Ovary (tissue), 1 donor: ENCODE measurements around the gene KCNE5.

ENCODE experiments used
- EP300 ChIP-seq: sonication (generic); formaldehyde crosslinking; IDR thresholded peaks from one replicate; pipeline ENCODE4 v1.6.1; 2017; ENCODE audit warnings: antibody characterized with exemption
- POLR2A ChIP-seq: fragments of 450-650 bp; IDR thresholded peaks from one replicate; pipeline ENCODE4 v1.6.1; 2017; ENCODE audit warnings: antibody characterized with exemption, mild to moderate bottlenecking, moderate library complexity

- TF ChIP-seq EP300 (no peak), POLR2A (no peak)
Measured at GRCh38 chrX:109619771-109620170, 5.2 kb downstream of the KCNE5 start.
